ENCODE measurements around the gene GARIN6.
"Not testable (repeated sequence)": the region's sequence is repeated elsewhere in the genome, so short reads cannot be mapped to it uniquely, and the experiment has no call there.

GARIN6 gene

DNA sequence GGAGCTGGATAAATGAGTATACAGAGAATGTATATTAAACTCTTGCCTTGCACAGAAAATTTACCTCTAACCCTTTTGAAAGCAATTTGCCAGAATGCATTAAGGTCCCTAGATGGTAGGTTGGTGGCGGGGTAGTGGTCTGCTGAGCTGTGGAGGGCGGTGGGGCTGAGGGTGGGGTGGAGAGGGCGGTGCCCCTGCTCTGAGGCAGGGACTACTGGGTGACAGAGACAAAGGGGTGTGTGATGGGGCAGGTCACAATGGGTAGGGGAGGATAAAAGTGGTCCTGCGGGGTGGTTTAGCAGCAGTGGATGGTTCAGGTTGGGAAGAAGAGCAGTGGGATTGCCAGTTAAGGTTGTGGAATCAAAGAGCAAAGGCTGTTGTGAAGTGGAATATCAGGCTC lies at the start of gene GARIN6:
Gene GARIN6 (plus strand): TSS at position 301 of the 400 bp plus-strand sequence. CDS start 422 bp downstream, outside the sequence.
- DNase-seq = no peak

DNA sequence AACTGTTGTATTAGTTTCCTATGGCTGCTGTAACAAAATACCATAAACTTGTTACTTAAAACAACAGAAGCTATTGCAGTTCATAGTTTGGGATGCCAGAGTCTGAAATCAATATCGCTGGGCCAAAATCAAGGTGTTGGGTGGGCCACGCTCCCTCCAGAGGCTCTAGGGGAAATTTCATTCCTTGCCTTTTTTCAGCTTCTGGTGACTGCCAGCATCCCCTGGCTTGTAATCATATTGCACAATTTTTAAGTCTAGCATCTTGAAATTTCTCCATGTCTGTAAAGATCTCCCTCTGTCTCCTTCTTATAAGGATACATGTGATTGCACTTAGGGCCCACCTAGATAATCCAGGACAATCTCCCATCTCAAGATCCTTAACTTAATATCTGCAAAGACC lies 48.8 kb upstream of the GARIN6 start:
- no peak for DNase-seq

DNA sequence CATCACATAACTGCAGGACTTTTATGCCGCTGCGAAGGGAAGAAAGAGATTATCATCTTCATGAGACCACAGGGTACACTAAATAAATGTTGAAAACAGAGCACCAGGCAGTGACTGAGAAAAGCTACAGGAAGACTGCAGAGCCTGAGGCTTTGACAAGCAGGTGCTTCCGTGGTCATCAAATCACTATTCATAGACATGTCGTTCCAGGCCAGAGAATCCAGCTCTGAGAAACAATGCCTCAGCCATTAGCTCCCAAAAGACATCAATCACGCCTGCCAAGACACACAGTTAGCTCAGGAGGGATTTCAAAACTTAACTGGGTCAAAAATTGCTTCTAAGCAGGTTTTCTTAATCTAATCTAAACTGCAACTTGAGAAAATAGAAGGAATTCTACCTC lies 47.2 kb upstream of the GARIN6 start:
- no peak for DNase-seq

DNA sequence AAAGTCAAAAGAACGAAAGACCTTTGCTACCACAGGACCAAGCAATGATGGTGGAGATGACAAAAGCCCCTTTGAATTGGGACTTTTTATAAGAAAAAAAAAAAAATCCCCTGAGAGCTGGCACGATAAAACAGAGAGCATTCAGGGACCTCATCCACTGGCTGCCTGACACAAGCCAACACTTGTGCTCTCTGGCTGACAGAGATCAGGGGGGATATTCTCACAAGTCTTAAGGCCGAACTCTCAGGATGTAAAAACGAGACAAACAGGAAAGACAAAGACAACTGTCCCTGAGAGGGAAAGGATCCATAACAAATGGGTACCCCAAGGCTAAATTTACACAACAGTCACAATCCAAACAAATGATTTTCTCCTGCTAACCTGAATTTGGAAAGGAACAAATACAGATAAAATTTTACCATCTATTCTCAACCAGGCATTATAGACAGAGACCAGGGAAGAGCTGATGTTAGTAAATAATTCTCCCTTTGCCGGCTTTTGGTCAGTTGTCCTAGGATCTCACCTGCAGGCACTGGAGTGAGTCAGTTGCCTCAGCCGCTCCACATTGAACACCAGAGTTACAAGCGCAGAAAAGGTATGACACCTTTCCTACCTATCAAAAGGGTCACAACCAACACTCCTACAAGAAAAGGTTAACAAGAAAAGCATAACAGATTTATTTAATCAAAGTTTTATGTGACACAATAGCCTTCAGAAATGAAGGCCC lies 37.9 kb upstream of the GARIN6 start:
- no peak for DNase-seq

DNA sequence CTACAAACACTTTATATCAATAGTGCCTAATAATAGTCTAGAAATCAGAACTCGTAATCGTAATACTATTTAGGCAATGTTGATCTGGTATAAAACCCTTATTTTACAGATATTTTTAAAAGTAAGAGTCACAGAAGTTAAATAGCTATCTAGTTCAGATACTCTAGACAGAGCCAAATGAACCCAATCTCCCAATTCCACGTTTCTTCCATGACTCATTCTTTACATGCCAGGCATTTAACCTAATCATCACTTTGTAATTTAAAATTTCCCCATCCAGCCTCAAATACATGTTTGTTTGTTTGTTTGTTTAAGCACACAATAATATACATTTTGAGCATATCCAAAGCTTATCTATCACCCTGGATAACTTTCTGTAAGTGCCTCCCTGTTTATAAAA lies 36.4 kb upstream of the GARIN6 start:
- no peak for DNase-seq

- DNase-seq = no peak
These were observed 36.0 kb upstream of the GARIN6 start for GRCh38 chr12:99611599-99611998.

GRCh38 chr12:99618657-99619056 lies 28.9 kb upstream of the GARIN6 start:
- DNase-seq = no peak

- peak in 3 of 56 donors; percentile 1 to 2 (median 1) for DNase-seq
These were observed 28.0 kb upstream of the GARIN6 start for GRCh38 chr12:99619389-99620158.

DNA sequence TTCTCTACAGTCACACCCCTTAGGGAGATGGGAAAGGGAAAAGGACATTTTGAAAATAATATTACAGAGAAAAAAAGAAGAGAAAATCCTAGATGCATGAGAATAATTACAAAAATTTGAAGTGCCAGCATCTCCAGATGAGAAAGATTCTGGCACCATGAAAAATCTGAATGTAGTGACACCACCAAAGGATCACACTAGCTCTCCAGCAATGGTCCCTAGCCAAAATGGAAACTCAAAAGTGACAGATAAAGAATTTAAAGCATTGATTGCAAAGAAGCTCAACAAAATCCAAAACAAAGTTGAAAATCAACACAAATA lies 27.4 kb upstream of the GARIN6 start:
- no peak for DNase-seq

GRCh38 chr12:99624591-99624990 lies 23.0 kb upstream of the GARIN6 start:
- DNase-seq = not testable (repeated sequence)

- DNase-seq = no peak
These were observed 20.1 kb upstream of the GARIN6 start for GRCh38 chr12:99627459-99627858.

GRCh38 chr12:99644629-99645028 lies 2.9 kb upstream of the GARIN6 start:
- no peak for DNase-seq

DNA sequence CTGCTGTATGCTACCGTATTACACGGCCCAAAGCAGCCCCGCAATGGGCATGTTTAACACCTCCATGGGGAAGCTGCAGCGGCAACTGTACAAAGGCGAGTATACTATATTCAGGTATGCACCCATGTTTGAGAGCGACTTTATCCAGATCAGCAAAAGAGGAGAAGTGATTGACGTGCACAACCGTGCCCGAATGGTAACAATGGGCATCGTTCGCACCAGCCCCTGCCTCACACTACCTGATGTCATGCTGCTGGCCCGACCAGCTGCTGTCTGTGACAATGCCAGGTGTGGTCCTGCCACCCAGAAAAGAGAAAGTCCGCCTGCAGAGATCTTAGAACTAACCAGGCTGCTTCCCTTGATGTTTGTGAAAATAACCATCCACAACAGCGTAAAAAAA lies 630 bp downstream of the GARIN6 start:
- no peak for DNase-seq

DNA sequence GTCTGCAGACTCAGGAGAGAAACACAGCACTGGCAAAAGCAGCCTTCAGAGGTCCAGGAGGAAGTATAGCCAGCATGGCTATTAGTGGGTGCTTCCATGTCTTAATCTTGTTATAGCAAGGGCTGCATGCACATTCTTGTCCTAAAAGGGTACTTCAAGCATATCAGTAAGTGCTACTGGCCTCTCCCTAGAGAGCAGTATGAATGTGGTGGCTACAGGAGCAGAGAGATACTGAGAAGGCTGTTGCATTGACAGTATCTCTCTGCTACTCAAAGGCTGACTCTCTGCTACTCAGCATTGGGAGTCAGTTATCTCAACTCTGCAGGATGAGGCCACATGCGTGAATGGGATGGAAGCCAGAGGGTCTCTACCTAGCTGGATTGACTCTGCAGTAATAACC lies 2.0 kb downstream of the GARIN6 start:
- DNase-seq = no peak

- DNase-seq = no peak
These were observed 11.3 kb downstream of the GARIN6 start for GRCh38 chr12:99658671-99659349.

GRCh38 chr12:99670635-99671034 lies 23.1 kb downstream of the GARIN6 start:
- DNase-seq = no peak

- no peak for DNase-seq
These were observed 32.7 kb downstream of the GARIN6 start for GRCh38 chr12:99680276-99680675.

DNA sequence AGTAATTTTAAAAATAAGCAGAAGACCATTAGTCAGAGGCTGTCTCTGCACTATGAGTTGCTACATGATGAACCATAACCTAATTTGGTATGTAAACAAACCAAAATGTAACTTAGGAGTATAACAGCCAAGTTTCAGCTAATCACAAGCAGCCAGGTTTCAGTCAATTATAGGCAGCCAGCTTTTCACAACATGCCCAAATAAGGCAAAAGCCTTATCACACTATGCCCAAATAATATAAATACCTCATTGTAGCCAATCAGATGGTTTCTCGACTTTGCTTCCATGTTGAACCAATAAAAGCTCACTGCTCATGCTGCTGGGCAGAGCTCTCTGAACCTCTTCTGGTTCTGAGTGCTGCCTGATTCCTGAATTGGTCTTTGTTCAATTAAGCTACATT lies 38.6 kb downstream of the GARIN6 start:
- no peak for DNase-seq

GRCh38 chr12:99695050-99695449 lies 47.5 kb downstream of the GARIN6 start:
- no peak for DNase-seq
